ENCODE measurements around the gene ZGPAT. TPM values are rescaled to one million over a fixed set of nuclear protein-coding genes. Genes with fewer than 3 reads are reported as not detected.
"Not testable (repeated sequence)": the region's sequence is repeated elsewhere in the genome, so short reads cannot be mapped to it uniquely, and the experiment has no call there.

The ZGPAT gene
- total and polyA plus RNA-seq, 9 donors, result 1.7 to 26.4 (median 18.9) TPM

DNA sequence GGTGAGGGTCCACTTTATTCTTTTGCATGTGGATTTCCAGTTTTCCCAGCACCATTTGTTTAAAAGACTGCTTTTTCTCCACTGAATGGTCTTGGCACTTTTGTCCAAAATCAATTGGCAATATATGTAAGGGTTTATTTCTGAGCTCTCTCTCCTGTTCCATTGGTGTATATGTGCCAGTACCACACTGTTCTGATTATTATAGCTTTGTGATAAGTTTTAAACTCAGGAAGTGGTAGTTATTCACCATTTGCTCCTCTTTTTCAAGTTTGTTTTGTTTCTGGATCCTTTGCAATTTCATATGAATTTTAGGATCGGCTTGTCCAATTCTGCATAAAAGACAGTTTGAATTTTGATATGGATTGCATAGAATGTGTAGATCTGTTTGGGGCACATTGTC, 4.4 kb downstream of the ZGPAT start:
- peaks cover 0 to 3% of the 10 kb centered on the region in 2 donors for H3K9me3 ChIP-seq
- peaks cover 4% of the 10 kb centered on the region for H3K4me1 ChIP-seq (ENCODE audit: insufficient read depth)
- no peaks in the 10 kb centered on the region for H3K27me3 ChIP-seq
- WGBS, 3 donors, result 97 to 100% (median 98%) methylated on average over 1 of the region's 1 CpG
- peaks cover 2% of the 10 kb centered on the region for H3K36me3 ChIP-seq
- no peak for DNase-seq
- no peak overlapping the region for H3K27ac ChIP-seq
- no peak overlapping the region for H3K4me3 ChIP-seq
- intact Hi-C loops (cut with DNase I), result no loop called here
- no peak for TF ChIP-seq CTCF (IDR thresholded peaks at IDR 0.05)
- TF ChIP-seq EP300 (IDR thresholded peaks at IDR 0.05), result no peak
- no peak for TF ChIP-seq POLR2A (IDR thresholded peaks at IDR 0.05)

- TF ChIP-seq POLR2A (IDR thresholded peaks at IDR 0.05) (no peak), EP300 (IDR thresholded peaks at IDR 0.05) (no peak), CTCF (IDR thresholded peaks at IDR 0.05) (no peak)
- Histone ChIP-seq H3K36me3 (peaks cover 2% of the 10 kb centered on the region), H3K27ac (no peak overlapping the region), H3K4me3 (no peak overlapping the region), H3K4me1 (ENCODE audit: insufficient read depth) (no peaks in the 10 kb centered on the region), H3K9me3 (peaks cover 0 to 3% of the 10 kb centered on the region in 2 donors), H3K27me3 (no peaks in the 10 kb centered on the region)
- intact Hi-C loops (cut with DNase I), result no loop called here
- no peak for DNase-seq
- WGBS, 3 donors, result 95 to 96% (median 96%) methylated on average over 5 of the region's 5 CpGs
Measured at GRCh38 chr20:63714858-63715257, 7.0 kb downstream of the ZGPAT start.

- TF ChIP-seq POLR2A (IDR thresholded peaks at IDR 0.05) (no peak), CTCF (IDR thresholded peaks at IDR 0.05) (no peak), EP300 (IDR thresholded peaks at IDR 0.05) (no peak)
- no peaks in the 10 kb centered on the region for H3K36me3 ChIP-seq
- no peak overlapping the region for H3K27ac ChIP-seq
- no peaks in the 10 kb centered on the region for H3K4me1 ChIP-seq (ENCODE audit: insufficient read depth)
- no peak for DNase-seq
- intact Hi-C loops (cut with DNase I), result no loop called here
- H3K27me3 ChIP-seq, result no peaks in the 10 kb centered on the region
- WGBS, 3 donors, result 98 to 99% (median 98%) methylated on average over 2 of the region's 2 CpGs
- H3K9me3 ChIP-seq, result peaks cover 0 to 3% of the 10 kb centered on the region in 2 donors
- no peak overlapping the region for H3K4me3 ChIP-seq
Measured at GRCh38 chr20:63718996-63719395, 11.2 kb downstream of the ZGPAT start.

DNA sequence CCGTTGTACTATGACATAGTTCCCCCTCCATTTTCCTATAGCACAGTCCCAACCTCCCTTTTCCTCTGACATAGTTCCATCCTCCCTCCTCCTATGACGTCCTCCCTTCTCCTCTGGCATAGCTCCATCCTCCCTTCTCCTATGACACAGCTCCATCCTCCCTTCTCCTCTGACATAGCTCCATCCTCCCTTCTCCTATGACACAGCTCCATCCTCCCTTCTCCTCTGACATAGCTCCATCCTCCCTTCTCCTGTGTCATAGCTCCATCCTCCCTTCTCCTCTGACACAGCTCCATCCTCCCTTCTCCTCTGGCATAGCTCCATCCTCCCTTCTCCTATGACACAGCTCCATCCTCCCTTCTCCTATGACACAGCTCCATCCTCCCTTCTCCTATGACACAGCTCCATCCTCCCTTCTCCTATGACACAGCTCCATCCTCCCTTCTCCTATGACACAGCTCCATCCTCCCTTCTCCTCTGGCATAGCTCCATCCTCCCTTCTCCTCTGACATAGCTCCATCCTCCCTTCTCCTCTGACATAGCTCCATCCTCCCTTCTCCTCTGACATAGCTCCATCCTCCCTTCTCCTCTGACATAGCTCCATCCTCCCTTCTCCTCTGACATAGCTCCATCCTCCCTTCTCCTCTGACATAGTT, 15.3 kb downstream of the ZGPAT start:
- H3K9me3 ChIP-seq; intact Hi-C loops (cut with DNase I); H3K4me3 ChIP-seq; H3K36me3 ChIP-seq; DNase-seq; H3K27me3 ChIP-seq; H3K4me1 ChIP-seq (ENCODE audit: insufficient read depth); H3K27ac ChIP-seq: not testable (repeated sequence)
- 68 to 71% (median 68%) methylated on average over 2 of the region's 2 CpGs for WGBS, 3 donors

DNA sequence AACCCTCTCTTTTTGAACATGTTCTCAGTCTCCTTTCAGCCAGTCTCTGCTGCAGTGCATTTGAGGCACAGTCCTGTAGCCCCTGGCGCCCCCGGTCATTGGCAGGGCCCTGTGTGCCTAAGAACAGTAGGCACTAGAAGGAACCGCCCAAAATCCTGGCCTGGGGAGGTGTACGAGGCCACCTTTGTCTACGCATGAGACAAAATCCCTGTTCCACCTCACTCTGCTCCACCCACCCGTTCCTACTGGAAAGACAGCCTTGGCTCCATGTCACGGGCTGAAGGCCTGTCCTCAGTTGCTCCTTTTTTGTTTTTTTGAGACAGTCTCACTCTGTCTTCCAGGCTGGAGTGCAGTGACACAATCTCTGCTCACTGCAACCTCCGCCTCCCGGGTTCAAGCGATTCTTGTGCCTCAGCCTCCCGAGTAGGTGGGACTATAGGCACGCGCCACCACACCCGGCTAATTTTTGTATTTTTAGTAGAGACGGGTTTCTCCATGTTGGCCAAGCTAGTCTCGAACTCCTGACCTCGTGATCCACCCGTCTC, 22.4 kb downstream of the ZGPAT start:
- H3K4me1 ChIP-seq (ENCODE audit: insufficient read depth); H3K27ac ChIP-seq; H3K4me3 ChIP-seq; H3K36me3 ChIP-seq; H3K27me3 ChIP-seq; H3K9me3 ChIP-seq; intact Hi-C loops (cut with DNase I): not testable (repeated sequence)
- 94 to 96% (median 94%) methylated on average over 18 of the region's 18 CpGs for WGBS, 3 donors
- DNase-seq, result peak in 1 of 5 donors; percentile 23

Measured in ovary (tissue), 9 donors.